ENCODE data around the gene MYO3B.

Gene MYO3B

GRCh38 chr2:170177950-170178781 is at the start of gene MYO3B:
MYO3B (plus strand) TSS chr2:170178147; CDS start chr2:170178288, 141 bp downstream.
- peak in 1 of 2 experiments; percentile 21 for DNase-seq

GRCh38 chr2:170139276-170139967 is 38.5 kb upstream of the MYO3B start:
- no peak for DNase-seq

GRCh38 chr2:170140561-170140960 is 37.4 kb upstream of the MYO3B start:
- DNase-seq = no peak

GRCh38 chr2:170141865-170142264 is 36.1 kb upstream of the MYO3B start:
- DNase-seq = no peak

GRCh38 chr2:170142502-170142901 is 35.4 kb upstream of the MYO3B start:
- no peak for DNase-seq

GRCh38 chr2:170143045-170143717 is 34.8 kb upstream of the MYO3B start:
- DNase-seq = no peak

- no peak for DNase-seq
Observed at GRCh38 chr2:170144761-170145160, 33.2 kb upstream of the MYO3B start.

GRCh38 chr2:170145191-170145590 is 32.8 kb upstream of the MYO3B start:
- DNase-seq = no peak

GRCh38 chr2:170145675-170146432 is 32.1 kb upstream of the MYO3B start:
- no peak for DNase-seq

GRCh38 chr2:170146784-170147183 is 31.2 kb upstream of the MYO3B start:
- DNase-seq = no peak

GRCh38 chr2:170147576-170147975 is 30.4 kb upstream of the MYO3B start:
- DNase-seq = no peak

GRCh38 chr2:170148161-170148560 is 29.8 kb upstream of the MYO3B start:
- DNase-seq = no peak

- no peak for DNase-seq
Observed at GRCh38 chr2:170152421-170152820, 25.5 kb upstream of the MYO3B start.

- DNase-seq = no peak
Observed at GRCh38 chr2:170155022-170155722, 22.8 kb upstream of the MYO3B start.

GRCh38 chr2:170155723-170156253 is 22.2 kb upstream of the MYO3B start:
- DNase-seq = no peak

- DNase-seq = no peak
Observed at GRCh38 chr2:170156592-170156991, 21.4 kb upstream of the MYO3B start.

GRCh38 chr2:170157025-170157684 is 20.8 kb upstream of the MYO3B start:
- DNase-seq = no peak

- DNase-seq = no peak
Observed at GRCh38 chr2:170159060-170159459, 18.9 kb upstream of the MYO3B start.

GRCh38 chr2:170161516-170162270 is 16.3 kb upstream of the MYO3B start:
- DNase-seq = no peak

- no peak for DNase-seq
Observed at GRCh38 chr2:170162271-170162632, 15.7 kb upstream of the MYO3B start.

Measured in activated T-cell treated with anti-CD3 and anti-CD28 coated beads, Interleukin-2, amount 50 U/mL, for 48 hours (primary cell).